ENCODE measurements around the gene CCKAR. TPM values are rescaled to one million over a fixed set of nuclear protein-coding genes. Genes with fewer than 3 reads are reported as not detected.

Gene CCKAR
- polyA plus RNA-seq, 2 donors: not detected

GRCh38 chr4:26431461-26432180 lies 58.7 kb downstream of the CCKAR start:
- Histone ChIP-seq H3K27ac (ENCODE audit: low read depth in 2 of 2, low read length in 1 of 2) (no peak overlapping the region), H3K9me3 (ENCODE audit: control insufficient read depth in 2 of 2, insufficient read depth in 1 of 2, low read depth in 1 of 2, low read length in 1 of 2) (no peaks in the 10 kb centered on the region), H3K4me1 (ENCODE audit: control insufficient read depth in 2 of 2, insufficient read depth in 2 of 2, low read length in 1 of 2) (no peaks in the 10 kb centered on the region), H3K27me3 (ENCODE audit: control insufficient read depth in 1 of 2, insufficient read depth in 2 of 2, low read length in 2 of 2) (no peaks in the 10 kb centered on the region), H3K36me3 (ENCODE audit: control insufficient read depth in 2 of 2, insufficient read depth in 2 of 2, low read length in 1 of 2) (peaks cover 0 to 4% of the 10 kb centered on the region in 2 donors), H3K4me3 (ENCODE audit: low read depth in 1 of 2, low read length in 2 of 2) (no peak overlapping the region)
- 41 to 52% methylated on average over 2 of the region's 2 CpGs for WGBS, 2 donors

Other genes starting within 250 kb of the CCKAR start
- 10 to 100 TPM; 11.8 to 25.9 TPM for gene RBPJ, start 169.5 kb downstream of the CCKAR start, polyA plus RNA-seq
- gene TBC1D19, start 93.6 kb upstream of the CCKAR start, polyA plus RNA-seq: 1 to 10 TPM in 1 of 2 donors, under 1 TPM in 1; 0.77 to 1.5 TPM